HCT116 (cell line): ENCODE data around the gene CIART. TPM values are rescaled to one million over a fixed set of nuclear protein-coding genes. Genes with fewer than 3 reads are reported as not detected.

Source experiments
- ATAC-seq: fragments of 200-7000 bp; cut with Tn5 transposase; 2 replicates; pipeline ENCODE4 v1.9.1; 2020; ENCODE audit warnings: mild to moderate bottlenecking, moderate library complexity
- BruUV-seq: library from RNA; stranded (reverse); fragments of 400-500 nt; replicated peaks from 2 replicates; lab custom pipeline; 2021; lab: Mats Ljungman, UMichigan
- CTCF ChIA-PET: fragments of 300-600 bp; sonication (Branson Sonifier 250); formaldehyde crosslinking; loops from one replicate; lab custom pipeline; 2021; ENCODE audit warnings: antibody characterized with exemption; lab: Charles Lee
- POLR2A ChIA-PET: fragments of 300-600, 350-600 bp; sonication (Branson Sonifier 250); formaldehyde crosslinking; loops from one replicate; lab custom pipeline; 2021; ENCODE audit warnings: antibody characterized with exemption; lab: Charles Lee
- RAD21 ChIA-PET, 2 experiments: fragments of 300-600 bp; sonication (Branson Sonifier 250); formaldehyde crosslinking; loops; one replicate each; lab custom pipeline; 2023; ENCODE audit warnings: low total read pairs in 2 of 2; ENCODE audit not compliant: uncharacterized antibody in 2 of 2, unreplicated experiment in 2 of 2, low non-redundant PET in 1 of 2; lab: Charles Lee
- DNase-seq: peaks from one replicate; pipeline ENCODE4 v3.0.0-alpha.2; 2010; ENCODE audit warnings: low read depth, low spot score
- H2AFZ ChIP-seq: fragments of 200-600 bp; shearing (Covaris generic), sonication (generic); 2 replicates; pipeline ENCODE4 v1.6.1; 2017; ENCODE audit warnings: low read depth, mixed run types, mixed read lengths, antibody characterized with exemption, low read length; ENCODE audit not compliant: poor library complexity, severe bottlenecking
- H3K27ac ChIP-seq: 2 replicates; pipeline ENCODE4 v1.5.1; 2012; ENCODE audit warnings: low read depth, low read length
- H3K27me3 ChIP-seq: fragments of 200-600 bp; sonication (generic); 2 replicates; pipeline ENCODE4 v1.6.1; 2016; ENCODE audit warnings: mixed run types, low read length, mixed read lengths; ENCODE audit not compliant: insufficient read depth
- H3K36me3 ChIP-seq, 2 experiments: fragments of 200-500 bp in 1 of 2; fragments of 200-600 bp in 1 of 2; sonication (Bioruptor generic) in 1 of 2; sonication (generic) in 1 of 2; 2 replicates each; pipeline versions ENCODE4 v1.5.1 to v1.6.1; 2014 to 2016; ENCODE audit warnings: low read length in 2 of 2, inconsistent platforms in 1 of 2, mixed read lengths in 1 of 2, mixed run types in 1 of 2; ENCODE audit not compliant: insufficient read depth in 2 of 2, control insufficient read depth in 1 of 2
- H3K4me1 ChIP-seq, 2 experiments: fragments of 200-600 bp in 1 of 2; sonication (generic) in 1 of 2; 2 replicates each; pipeline versions ENCODE4 v1.5.1 to v1.6.1; 2012 to 2017; ENCODE audit warnings: low read length in 2 of 2, inconsistent platforms in 1 of 2, mild to moderate bottlenecking in 1 of 2, mixed read lengths in 1 of 2, mixed run types in 1 of 2, moderate library complexity in 1 of 2; ENCODE audit not compliant: insufficient read depth in 2 of 2, control insufficient read depth in 1 of 2
- H3K4me2 ChIP-seq: fragments of 200-600 bp; sonication (generic); 2 replicates; pipeline ENCODE4 v1.6.1; 2017; ENCODE audit warnings: mixed run types, low read length, mixed read lengths
- H3K4me3 ChIP-seq, 2 experiments: fragments of 200-600 bp in 1 of 2; sonication (generic) in 1 of 2; replicated peaks in 1 of 2; 2 replicates each; pipeline ENCODE4 v1.5.1; 2011 to 2016; ENCODE audit warnings: low read length in 2 of 2, control low read depth in 1 of 2, low read depth in 1 of 2, mild to moderate bottlenecking in 1 of 2, mixed read lengths in 1 of 2, mixed run types in 1 of 2
- H3K79me2 ChIP-seq: fragments of 200-600 bp; sonication (generic); 2 replicates; pipeline ENCODE4 v1.6.1; 2017; ENCODE audit warnings: mild to moderate bottlenecking, mixed run types, low read length, moderate library complexity, mixed read lengths; ENCODE audit not compliant: insufficient read depth
- H3K9ac ChIP-seq: fragments of 200-600 bp; sonication (generic); 2 replicates; pipeline ENCODE4 v1.6.1; 2016; ENCODE audit warnings: low read length, mixed read lengths
- H3K9me2 ChIP-seq: fragments of 200-600 bp; sonication (generic), shearing (Covaris generic); 2 replicates; pipeline ENCODE4 v1.6.1; 2017; ENCODE audit warnings: mixed run types, mild to moderate bottlenecking, moderate library complexity; ENCODE audit not compliant: insufficient read depth
- H3K9me3 ChIP-seq, 2 experiments: fragments of 200-500 bp in 1 of 2; fragments of 200-600 bp in 1 of 2; sonication (Bioruptor generic) in 1 of 2; sonication (generic) in 1 of 2; 2 replicates each; pipeline ENCODE4 v1.6.1; 2014 to 2017; ENCODE audit warnings: low read length in 2 of 2, mixed read lengths in 2 of 2, inconsistent platforms in 1 of 2, low read depth in 1 of 2, mild to moderate bottlenecking in 1 of 2, mixed run types in 1 of 2, moderate library complexity in 1 of 2; ENCODE audit not compliant: control insufficient read depth in 1 of 2, insufficient read depth in 1 of 2
- H4K20me1 ChIP-seq: fragments of 200-600 bp; sonication (generic), shearing (Covaris generic); 2 replicates; pipeline ENCODE4 v1.6.1; 2017; ENCODE audit warnings: mixed run types, mild to moderate bottlenecking, moderate library complexity; ENCODE audit not compliant: insufficient read depth
- ATF3 ChIP-seq: IDR thresholded peaks from 2 replicates; pipeline ENCODE4 v1.6.1; 2012
- CBX3 ChIP-seq: IDR thresholded peaks from 2 replicates; pipeline ENCODE4 v1.6.1; 2012; ENCODE audit warnings: low read depth
- CEBPB ChIP-seq: IDR thresholded peaks from 2 replicates; pipeline ENCODE4 v1.6.1; 2012; ENCODE audit warnings: low read depth
- CTCF ChIP-seq, 3 experiments: fragments of 200-600 bp in 1 of 3; sonication (generic) in 1 of 3; IDR thresholded peaks in 2 of 3; conservative IDR thresholded peaks in 1 of 3; 2 replicates each; pipeline ENCODE4 v1.5.1; 2012 to 2017; ENCODE audit warnings: low read depth in 2 of 3, low read length in 2 of 3, antibody characterized with exemption in 1 of 3, borderline replicate concordance in 1 of 3, control low read depth in 1 of 3, mild to moderate bottlenecking in 1 of 3, mixed read lengths in 1 of 3, mixed run types in 1 of 3, moderate library complexity in 1 of 3; ENCODE audit not compliant: insufficient read depth in 1 of 3
- EGR1 ChIP-seq: IDR thresholded peaks from 2 replicates; pipeline ENCODE4 v1.6.1; 2012; ENCODE audit warnings: low read depth
- ELF1 ChIP-seq: IDR thresholded peaks from 2 replicates; pipeline ENCODE4 v1.6.1; 2012; ENCODE audit warnings: low read depth, borderline replicate concordance
- EZH2 ChIP-seq: fragments of 200-600 bp; sonication (generic); IDR thresholded peaks from 2 replicates; pipeline ENCODE4 v1.6.1; 2017; ENCODE audit warnings: antibody characterized with exemption, mixed run types
- EZH2phosphoT487 ChIP-seq: fragments of 200-600 bp; IDR thresholded peaks from 2 replicates; pipeline ENCODE4 v1.6.1; 2018; ENCODE audit warnings: antibody characterized with exemption, borderline replicate concordance
- FOSL1 ChIP-seq: IDR thresholded peaks from 2 replicates; pipeline ENCODE4 v1.6.1; 2012; ENCODE audit warnings: low read depth
- JUND ChIP-seq: IDR thresholded peaks from 2 replicates; pipeline ENCODE4 v1.6.1; 2012
- MAX ChIP-seq: IDR thresholded peaks from 2 replicates; pipeline ENCODE4 v1.6.1; 2012
- POLR2A ChIP-seq: IDR thresholded peaks from 2 replicates; pipeline ENCODE4 v1.7.0; 2011; ENCODE audit warnings: borderline replicate concordance; ENCODE audit not compliant: insufficient read depth, insufficient read length; ENCODE audit errors: extremely low read depth
- POLR2AphosphoS5 ChIP-seq: IDR thresholded peaks from 2 replicates; pipeline ENCODE4 v1.6.1; 2011; ENCODE audit warnings: mild to moderate bottlenecking, low read depth, low read length, moderate library complexity
- RAD21 ChIP-seq: IDR thresholded peaks from 2 replicates; pipeline ENCODE4 v1.6.1; 2012; ENCODE audit warnings: low read depth, mild to moderate bottlenecking
- SIN3A ChIP-seq: IDR thresholded peaks from 2 replicates; pipeline ENCODE4 v1.6.1; 2012; ENCODE audit warnings: low read depth
- YY1 ChIP-seq: IDR thresholded peaks from 2 replicates; pipeline ENCODE4 v1.6.1; 2011; ENCODE audit warnings: low read length, low read depth, moderate library complexity, mild to moderate bottlenecking; ENCODE audit not compliant: insufficient replicate concordance; ENCODE audit errors: extremely low read depth
- ZFX ChIP-seq: fragments of 450-650 bp; IDR thresholded peaks from 2 replicates; pipeline ENCODE4 v1.6.1; 2017
- intact Hi-C: fragments of 100-400 bp; cut with micrococcal nuclease; formaldehyde crosslinking; loops from 2 replicates; pipeline ENCODE4 v1.10.0; 2022
- total RNA-seq: library from RNA; stranded (reverse); gene quantifications from one replicate; pipeline ENCODE4 v1.2.1, GENCODE V29; 2021; ENCODE audit not compliant: unreplicated experiment

The CIART gene
- total RNA-seq, 1 experiment from 2014 or later, result 0.22 TPM

GRCh38 chr1:150283260-150283659, 906 bp downstream of the CIART start:
- H3K9me2 ChIP-seq, result no peaks in the 10 kb centered on the region
- no peak overlapping the region for H3K4me3 ChIP-seq
- ChIA-PET RAD21 (no interaction called here), CTCF (interaction anchor here (1.7 kb wide), 1 partner anchor 11 kb away, joined by 3 read pairs; the partner anchor contains the start of gene C1orf54), POLR2A (no interaction called here)
- H3K9me3 ChIP-seq, result no peaks in the 10 kb centered on the region
- BruUV-seq, result no TSS peak
- no peaks in the 10 kb centered on the region for H3K79me2 ChIP-seq
- H3K36me3 ChIP-seq, result no peaks in the 10 kb centered on the region
- ATAC-seq (no peak), DNase-seq (no peak)
- no peaks in the 10 kb centered on the region for H3K4me1 ChIP-seq
- H3K4me2 ChIP-seq, result no peak overlapping the region
- H3K9ac ChIP-seq, result no peak overlapping the region
- peaks cover 8% of the 10 kb centered on the region; the same call in 1 of the 2 replicates for H3K27me3 ChIP-seq
- H2AFZ ChIP-seq, result no peak overlapping the region
- intact Hi-C loops, result no loop called here
- no peak for TF ChIP-seq ZFX
- TF ChIP-seq CBX3, result no peak
- no peak for TF ChIP-seq EGR1
- no peak for TF ChIP-seq MAX
- no peak for TF ChIP-seq JUND
- no peak for TF ChIP-seq CTCF (IDR thresholded peaks at IDR 0.05 in 2 of 3, conservative IDR thresholded peaks at IDR 0.05 in 1 of 3; ENCODE audit: borderline replicate concordance in 1 of 3, insufficient read depth in 1 of 3, low read depth in 2 of 3, low read length in 2 of 3)
- TF ChIP-seq SIN3A, result no peak
- no peak for TF ChIP-seq POLR2AphosphoS5
- TF ChIP-seq POLR2A, result no peak
- no peak for TF ChIP-seq YY1
- no peak for TF ChIP-seq FOSL1
- no peak for TF ChIP-seq EZH2
- TF ChIP-seq EZH2phosphoT487, result no peak
- no peak for TF ChIP-seq ELF1
- no peak for TF ChIP-seq ATF3
- TF ChIP-seq RAD21, result no peak
- no peak for TF ChIP-seq CEBPB
- no peaks in the 10 kb centered on the region for H4K20me1 ChIP-seq
- H3K27ac ChIP-seq, result no peak overlapping the region
